ENCODE measurements around the gene DLGAP1. TPM values are rescaled to one million over a fixed set of nuclear protein-coding genes. Genes with fewer than 3 reads are reported as not detected.

DLGAP1 gene
- total RNA-seq, 1 experiment from 2014 or later, result 0.39 TPM

DNA sequence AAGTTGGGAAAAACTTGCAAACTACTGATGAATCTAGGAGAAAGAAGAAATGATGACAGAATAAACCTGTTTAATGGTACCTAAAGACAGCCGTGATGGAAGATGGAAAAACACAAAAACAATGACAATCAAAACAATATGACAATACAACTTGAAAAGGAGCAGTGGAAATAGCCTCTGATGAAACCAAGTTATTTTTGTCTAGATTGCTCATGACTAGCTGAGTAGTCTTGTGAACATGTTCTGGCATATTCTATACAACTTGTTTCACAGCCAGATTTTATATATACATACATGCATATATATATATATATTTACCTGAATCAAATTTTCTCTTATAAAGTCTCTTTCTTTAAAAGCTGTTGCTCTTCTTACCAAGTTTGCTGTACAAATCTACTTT is 566.0 kb downstream of the DLGAP1 start:
- Histone ChIP-seq H4K20me1 (ENCODE audit: insufficient read depth) (no peaks in the 10 kb centered on the region), H3K79me2 (ENCODE audit: insufficient read depth, low read length) (no peaks in the 10 kb centered on the region), H2AFZ (ENCODE audit: low read depth, low read length, poor library complexity, severe bottlenecking) (no peak overlapping the region), H3K27me3 (ENCODE audit: insufficient read depth, low read length) (no peaks in the 10 kb centered on the region), H3K9me3 (ENCODE audit: control insufficient read depth in 1 of 2, insufficient read depth in 1 of 2, low read depth in 1 of 2, low read length in 2 of 2) (no peaks in the 10 kb centered on the region), H3K36me3 (ENCODE audit: control insufficient read depth in 1 of 2, insufficient read depth in 2 of 2, low read length in 2 of 2) (no peaks in the 10 kb centered on the region), H3K4me2 (ENCODE audit: low read length) (no peak overlapping the region), H3K27ac (ENCODE audit: low read depth, low read length) (no peak overlapping the region), H3K9me2 (ENCODE audit: insufficient read depth) (no peaks in the 10 kb centered on the region), H3K4me3 (replicated peaks in 1 of 2; ENCODE audit: low read depth in 1 of 2, low read length in 2 of 2) (no peak overlapping the region), H3K9ac (ENCODE audit: low read length) (no peak overlapping the region), H3K4me1 (ENCODE audit: control insufficient read depth in 1 of 2, insufficient read depth in 2 of 2, low read length in 2 of 2) (no peaks in the 10 kb centered on the region)
- POLR2A ChIA-PET, result no interaction called here
- ATAC-seq (no peak), DNase-seq (ENCODE audit: low read depth, low spot score) (no peak)
- no TSS peak for BruUV-seq (replicated peaks)
- TF ChIP-seq JUND (IDR thresholded peaks at IDR 0.05), result no peak
- TF ChIP-seq YY1 (IDR thresholded peaks at IDR 0.05; ENCODE audit: extremely low read depth, insufficient replicate concordance, low read depth, low read length), result no peak
- TF ChIP-seq SIN3A (IDR thresholded peaks at IDR 0.05; ENCODE audit: low read depth), result no peak
- no peak for TF ChIP-seq EZH2 (IDR thresholded peaks at IDR 0.05)
- TF ChIP-seq EZH2phosphoT487 (IDR thresholded peaks at IDR 0.05; ENCODE audit: borderline replicate concordance), result no peak
- intact Hi-C loops (cut with micrococcal nuclease), result no loop called here
- RAD21 ChIA-PET (ENCODE audit: low non-redundant PET in 1 of 2, low total read pairs in 2 of 2, uncharacterized antibody in 2 of 2, unreplicated experiment in 2 of 2), result no interaction called here
- CTCF ChIA-PET, result no interaction called here

- ChIA-PET POLR2A (no interaction called here), CTCF (interaction anchor here (1.9 to 2.4 kb wide), 2 partner anchors 17 to 115 kb away, joined by 5 to 8 read pairs; no protein-coding TSS in a partner anchor), RAD21 (ENCODE audit: low non-redundant PET in 1 of 2, low total read pairs in 2 of 2, uncharacterized antibody in 2 of 2, unreplicated experiment in 2 of 2) (no interaction called here)
- DNase-seq (ENCODE audit: low read depth, low spot score) (no peak), ATAC-seq (no peak)
- H3K4me2 ChIP-seq (ENCODE audit: low read length), result no peak overlapping the region
- no TSS peak for BruUV-seq (replicated peaks)
- no peak overlapping the region for H3K4me3 ChIP-seq (replicated peaks in 1 of 2; ENCODE audit: low read depth in 1 of 2, low read length in 2 of 2)
- no peaks in the 10 kb centered on the region for H4K20me1 ChIP-seq (ENCODE audit: insufficient read depth)
- no peaks in the 10 kb centered on the region for H3K79me2 ChIP-seq (ENCODE audit: insufficient read depth, low read length)
- intact Hi-C loops (cut with micrococcal nuclease), result no loop called here
- no peak overlapping the region for H2AFZ ChIP-seq (ENCODE audit: low read depth, low read length, poor library complexity, severe bottlenecking)
- peaks cover 4% of the 10 kb centered on the region; the same call in 1 of the 2 replicates for H3K27me3 ChIP-seq (ENCODE audit: insufficient read depth, low read length)
- no peak overlapping the region for H3K9ac ChIP-seq (ENCODE audit: low read length)
- no peaks in the 10 kb centered on the region for H3K9me3 ChIP-seq (ENCODE audit: control insufficient read depth in 1 of 2, insufficient read depth in 1 of 2, low read depth in 1 of 2, low read length in 2 of 2)
- H3K4me1 ChIP-seq (ENCODE audit: control insufficient read depth in 1 of 2, insufficient read depth in 2 of 2, low read length in 2 of 2), result no peaks in the 10 kb centered on the region
- H3K27ac ChIP-seq (ENCODE audit: low read depth, low read length), result no peak overlapping the region
- H3K9me2 ChIP-seq (ENCODE audit: insufficient read depth), result no peaks in the 10 kb centered on the region
- TF ChIP-seq, protein P1, sequence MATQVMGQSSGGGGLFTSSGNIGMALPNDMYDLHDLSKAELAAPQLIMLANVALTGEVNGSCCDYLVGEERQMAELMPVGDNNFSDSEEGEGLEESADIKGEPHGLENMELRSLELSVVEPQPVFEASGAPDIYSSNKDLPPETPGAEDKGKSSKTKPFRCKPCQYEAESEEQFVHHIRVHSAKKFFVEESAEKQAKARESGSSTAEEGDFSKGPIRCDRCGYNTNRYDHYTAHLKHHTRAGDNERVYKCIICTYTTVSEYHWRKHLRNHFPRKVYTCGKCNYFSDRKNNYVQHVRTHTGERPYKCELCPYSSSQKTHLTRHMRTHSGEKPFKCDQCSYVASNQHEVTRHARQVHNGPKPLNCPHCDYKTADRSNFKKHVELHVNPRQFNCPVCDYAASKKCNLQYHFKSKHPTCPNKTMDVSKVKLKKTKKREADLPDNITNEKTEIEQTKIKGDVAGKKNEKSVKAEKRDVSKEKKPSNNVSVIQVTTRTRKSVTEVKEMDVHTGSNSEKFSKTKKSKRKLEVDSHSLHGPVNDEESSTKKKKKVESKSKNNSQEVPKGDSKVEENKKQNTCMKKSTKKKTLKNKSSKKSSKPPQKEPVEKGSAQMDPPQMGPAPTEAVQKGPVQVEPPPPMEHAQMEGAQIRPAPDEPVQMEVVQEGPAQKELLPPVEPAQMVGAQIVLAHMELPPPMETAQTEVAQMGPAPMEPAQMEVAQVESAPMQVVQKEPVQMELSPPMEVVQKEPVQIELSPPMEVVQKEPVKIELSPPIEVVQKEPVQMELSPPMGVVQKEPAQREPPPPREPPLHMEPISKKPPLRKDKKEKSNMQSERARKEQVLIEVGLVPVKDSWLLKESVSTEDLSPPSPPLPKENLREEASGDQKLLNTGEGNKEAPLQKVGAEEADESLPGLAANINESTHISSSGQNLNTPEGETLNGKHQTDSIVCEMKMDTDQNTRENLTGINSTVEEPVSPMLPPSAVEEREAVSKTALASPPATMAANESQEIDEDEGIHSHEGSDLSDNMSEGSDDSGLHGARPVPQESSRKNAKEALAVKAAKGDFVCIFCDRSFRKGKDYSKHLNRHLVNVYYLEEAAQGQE (IDR thresholded peaks at IDR 0.05; ENCODE audit: low read depth), result no peak
- TF ChIP-seq TCF7L2 (IDR thresholded peaks at IDR 0.05; ENCODE audit: borderline replicate concordance, extremely low read depth, insufficient read depth, insufficient read length) (no peak), CEBPB (IDR thresholded peaks at IDR 0.05; ENCODE audit: low read depth) (no peak), FOSL1 (IDR thresholded peaks at IDR 0.05; ENCODE audit: low read depth) (no peak), SIN3A (IDR thresholded peaks at IDR 0.05; ENCODE audit: low read depth) (no peak), EGR1 (IDR thresholded peaks at IDR 0.05; ENCODE audit: low read depth) (no peak), YY1 (IDR thresholded peaks at IDR 0.05; ENCODE audit: extremely low read depth, insufficient replicate concordance, low read depth, low read length) (no peak)
- H3K36me3 ChIP-seq (ENCODE audit: control insufficient read depth in 1 of 2, insufficient read depth in 2 of 2, low read length in 2 of 2), result no peaks in the 10 kb centered on the region
Measured at GRCh38 chr18:3886575-3887322, 568.4 kb downstream of the DLGAP1 start.

Measured in HCT116 (cell line).